Measurements from ENCODE around the gene WDR37. TPM values are rescaled to one million over a fixed set of nuclear protein-coding genes. Genes with fewer than 3 reads are reported as not detected.
A peak's percentile ranks its signal among the peaks of the same experiment; 100 is the strongest.
"Not testable (repeated sequence)": the region's sequence is repeated elsewhere in the genome, so short reads cannot be mapped to it uniquely, and the experiment has no call there.

The WDR37 gene
- total and polyA plus RNA-seq, 8 donors = 4.6 to 11.6 (median 8.6) TPM

GRCh38 chr10:1114719-1115606, 58.8 kb downstream of the WDR37 start:
- no peak for TF ChIP-seq CTCF (IDR thresholded peaks at IDR 0.05)
- intact Hi-C loops (cut with DNase I) = no loop called here
- Histone ChIP-seq H3K9me3 (no peaks in the 10 kb centered on the region), H3K27ac (no peak overlapping the region), H3K27me3 (no peaks in the 10 kb centered on the region), H3K4me3 (no peak overlapping the region), H3K36me3 (peaks cover 0 to 17% (median 4%) of the 10 kb centered on the region in 3 donors), H3K4me1 (no peaks in the 10 kb centered on the region)
- FAIRE-seq (no peak), ATAC-seq (peak in 1 of 4 donors; percentile 36), DNase-seq (no peak)
- WGBS, 2 donors = 77 to 81% methylated on average over 12 of the region's 12 CpGs

- WGBS, 2 donors = 85 to 92% methylated on average over 6 of the region's 6 CpGs
- FAIRE-seq (no peak), ATAC-seq (peak in 2 of 4 donors; percentile 54 to 59), DNase-seq (no peak)
- intact Hi-C loops (cut with DNase I) = no loop called here
- H3K36me3 ChIP-seq = peaks cover 0 to 16% (median 4%) of the 10 kb centered on the region in 3 donors
- no peaks in the 10 kb centered on the region for H3K4me1 ChIP-seq
- TF ChIP-seq CTCF (IDR thresholded peaks at IDR 0.05) = no peak
- H3K9me3 ChIP-seq = no peaks in the 10 kb centered on the region
- no peaks in the 10 kb centered on the region for H3K27me3 ChIP-seq
- H3K27ac ChIP-seq = no peak overlapping the region
- no peak overlapping the region for H3K4me3 ChIP-seq
Measured at GRCh38 chr10:1115607-1115955, 59.4 kb downstream of the WDR37 start.

- H3K4me3 ChIP-seq = no peak overlapping the region
- no peak for FAIRE-seq
- ATAC-seq = no peak
- H3K27me3 ChIP-seq = no peaks in the 10 kb centered on the region
- no peaks in the 10 kb centered on the region for H3K9me3 ChIP-seq
- H3K4me1 ChIP-seq = no peaks in the 10 kb centered on the region
- peaks cover 0 to 13% (median 4%) of the 10 kb centered on the region in 3 donors for H3K36me3 ChIP-seq
- H3K27ac ChIP-seq = no peak overlapping the region
- no peak for TF ChIP-seq CTCF (IDR thresholded peaks at IDR 0.05)
- intact Hi-C loops (cut with DNase I) = no loop called here
- no peak for DNase-seq
- 94 to 98% methylated on average over 12 of the region's 12 CpGs for WGBS, 2 donors
Measured at GRCh38 chr10:1116051-1116450, 59.9 kb downstream of the WDR37 start.

- H3K9me3 ChIP-seq = no peaks in the 10 kb centered on the region
- FAIRE-seq (no peak), DNase-seq (no peak), ATAC-seq (no peak)
- WGBS, 2 donors = 92 to 96% methylated on average over 10 of the region's 10 CpGs
- no peaks in the 10 kb centered on the region for H3K4me1 ChIP-seq
- H3K27me3 ChIP-seq = no peaks in the 10 kb centered on the region
- TF ChIP-seq CTCF (IDR thresholded peaks at IDR 0.05) = no peak
- no peak overlapping the region for H3K27ac ChIP-seq
- H3K4me3 ChIP-seq = no peak overlapping the region
- intact Hi-C loops (cut with DNase I) = no loop called here
- H3K36me3 ChIP-seq = peaks cover 4 to 13% (median 7%) of the 10 kb centered on the region in 3 donors
Measured at GRCh38 chr10:1116696-1117280, 60.6 kb downstream of the WDR37 start.

- FAIRE-seq = no peak
- peaks cover 6 to 19% (median 7%) of the 10 kb centered on the region in 3 donors for H3K36me3 ChIP-seq
Measured at GRCh38 chr10:1117651-1118050, 61.5 kb downstream of the WDR37 start.

GRCh38 chr10:1118318-1118717, 62.1 kb downstream of the WDR37 start:
- H3K4me1 ChIP-seq; ATAC-seq; H3K27ac ChIP-seq; H3K27me3 ChIP-seq; intact Hi-C loops (cut with DNase I); FAIRE-seq; H3K9me3 ChIP-seq; DNase-seq; H3K4me3 ChIP-seq: not testable (repeated sequence)
- peaks cover 6 to 19% (median 7%) of the 10 kb centered on the region in 3 donors for H3K36me3 ChIP-seq
- WGBS, 2 donors = 88 to 91% methylated on average over 6 of the region's 6 CpGs

More at GRCh38 chr10:1117651-1118050, 61.5 kb downstream of the WDR37 start:
- WGBS, 2 donors = 79 to 80% methylated on average over 14 of the region's 14 CpGs
- Histone ChIP-seq H3K27me3 (no peaks in the 10 kb centered on the region), H3K9me3 (no peaks in the 10 kb centered on the region), H3K4me1 (no peaks in the 10 kb centered on the region), H3K27ac (no peak overlapping the region), H3K4me3 (no peak overlapping the region)
- TF ChIP-seq CTCF (IDR thresholded peaks at IDR 0.05) = no peak
- ATAC-seq (no peak), DNase-seq (no peak)
- intact Hi-C loops (cut with DNase I) = no loop called here

Data from pancreas (tissue), 10 donors.